Upper lobe of left lung (tissue), 6 donors: ENCODE data around the gene CMSS1. TPM values are rescaled to one million over a fixed set of nuclear protein-coding genes. Genes with fewer than 3 reads are reported as not detected.

Experiments
- ATAC-seq, 2 donors: fragments of 200-7000 bp; cut with Tn5 transposase; one replicate each; pipeline ENCODE4 v1.9.1; 2022; ENCODE audit warnings: mild to moderate bottlenecking in 2 of 2, moderate library complexity in 2 of 2; ENCODE audit not compliant: low FRiP score in 2 of 2
- DNase-seq, 2 donors: peaks; one replicate each; pipeline ENCODE4 v3.0.0-alpha.2; 2019 to 2020
- H3K27ac ChIP-seq, 4 donors: fragments of 200-600 bp; sonication (generic); one replicate each; pipeline ENCODE4 v1.5.1; 2016 to 2019
- H3K27me3 ChIP-seq, 4 donors: fragments of 200-600 bp; sonication (generic); one replicate each; pipeline ENCODE4 v1.5.1; 2017 to 2019
- H3K36me3 ChIP-seq, 4 donors: fragments of 200-600 bp; sonication (generic); one replicate each; pipeline ENCODE4 v1.5.1; 2016 to 2019
- H3K4me1 ChIP-seq, 4 donors: fragments of 200-600 bp; sonication (generic); one replicate each; pipeline ENCODE4 v1.5.1; 2018 to 2019
- H3K4me3 ChIP-seq, 4 donors: fragments of 200-600 bp; sonication (generic); one replicate each; pipeline ENCODE4 v1.5.1; 2017 to 2019; ENCODE audit warnings: mild to moderate bottlenecking in 2 of 4, moderate library complexity in 1 of 4
- H3K9me3 ChIP-seq, 4 donors: fragments of 200-600 bp; sonication (generic); one replicate each; pipeline ENCODE4 v1.5.1; 2018 to 2019
- EP300 ChIP-seq, 4 donors: sonication (generic); formaldehyde crosslinking; IDR thresholded peaks; one replicate each; pipeline ENCODE4 v1.5.1; 2017; ENCODE audit warnings: antibody characterized with exemption in 4 of 4, control low read depth in 2 of 4
- POLR2A ChIP-seq, 4 donors: fragments of 450-650 bp; IDR thresholded peaks; one replicate each; pipeline ENCODE4 v1.5.1; 2016 to 2017; ENCODE audit warnings: antibody characterized with exemption in 4 of 4, mild to moderate bottlenecking in 2 of 4
- POLR2AphosphoS5 ChIP-seq, 2 donors: sonication (generic); formaldehyde crosslinking; IDR thresholded peaks; one replicate each; pipeline ENCODE4 v1.5.1; 2017; ENCODE audit warnings: antibody characterized with exemption in 2 of 2
- WGBS, 2 donors: methylation state at CpG; one replicate each; pipeline ENCODE4 v1.1.5; 2017 to 2018; 5-methylcytosine and 5-hydroxymethylcytosine counted together
- total RNA-seq, 6 donors: library from RNA; depleted of rRNA in 4 of 6; stranded (reverse); fragments of >200 nt in 4 of 6; gene quantifications; one replicate each; pipeline versions ENCODE4 v1.1.0 to v1.2.1, GENCODE V29; 2016 to 2021
- TF ChIP-seq, protein P1 (sequence below), 6 experiments: fragments of 450-650 bp in 4 of 6; fragments of 200-600 bp in 2 of 6; sonication (generic) in 2 of 6; IDR thresholded peaks; one replicate each; pipeline ENCODE4 v1.5.1; 2016 to 2019; ENCODE audit warnings: antibody characterized with exemption in 6 of 6
- donor health status: DM: no; HTN: no; CAD: no; lungs with moderate emphysema.
- donor health status: DM: no; HTN: yes; CAD: no; lungs with severe emphysema.

Gene CMSS1
- total RNA-seq, 6 donors from 2014 or later: 4.0 to 21.1 (median 12.0) TPM

- Histone ChIP-seq H3K4me1 (peaks cover 0 to 6% (median 0%) of the 10 kb centered on the region in 4 donors), H3K27ac (no peak overlapping the region), H3K9me3 (no peaks in the 10 kb centered on the region), H3K27me3 (no peaks in the 10 kb centered on the region), H3K4me3 (no peak overlapping the region), H3K36me3 (no peaks in the 10 kb centered on the region)
- TF ChIP-seq POLR2A (IDR thresholded peaks at IDR 0.05): no peak
- TF ChIP-seq, protein P1, sequence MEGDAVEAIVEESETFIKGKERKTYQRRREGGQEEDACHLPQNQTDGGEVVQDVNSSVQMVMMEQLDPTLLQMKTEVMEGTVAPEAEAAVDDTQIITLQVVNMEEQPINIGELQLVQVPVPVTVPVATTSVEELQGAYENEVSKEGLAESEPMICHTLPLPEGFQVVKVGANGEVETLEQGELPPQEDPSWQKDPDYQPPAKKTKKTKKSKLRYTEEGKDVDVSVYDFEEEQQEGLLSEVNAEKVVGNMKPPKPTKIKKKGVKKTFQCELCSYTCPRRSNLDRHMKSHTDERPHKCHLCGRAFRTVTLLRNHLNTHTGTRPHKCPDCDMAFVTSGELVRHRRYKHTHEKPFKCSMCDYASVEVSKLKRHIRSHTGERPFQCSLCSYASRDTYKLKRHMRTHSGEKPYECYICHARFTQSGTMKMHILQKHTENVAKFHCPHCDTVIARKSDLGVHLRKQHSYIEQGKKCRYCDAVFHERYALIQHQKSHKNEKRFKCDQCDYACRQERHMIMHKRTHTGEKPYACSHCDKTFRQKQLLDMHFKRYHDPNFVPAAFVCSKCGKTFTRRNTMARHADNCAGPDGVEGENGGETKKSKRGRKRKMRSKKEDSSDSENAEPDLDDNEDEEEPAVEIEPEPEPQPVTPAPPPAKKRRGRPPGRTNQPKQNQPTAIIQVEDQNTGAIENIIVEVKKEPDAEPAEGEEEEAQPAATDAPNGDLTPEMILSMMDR (IDR thresholded peaks at IDR 0.05): no peak
- no peak for TF ChIP-seq EP300 (IDR thresholded peaks at IDR 0.05)
- no peak for TF ChIP-seq POLR2AphosphoS5 (IDR thresholded peaks at IDR 0.05)
- no peak for DNase-seq
- no peak for ATAC-seq
- WGBS, 2 donors: 52 to 67% methylated on average over 5 of the region's 5 CpGs
Measured at GRCh38 chr3:99960123-99960878, 142.6 kb downstream of the CMSS1 start.

DNA sequence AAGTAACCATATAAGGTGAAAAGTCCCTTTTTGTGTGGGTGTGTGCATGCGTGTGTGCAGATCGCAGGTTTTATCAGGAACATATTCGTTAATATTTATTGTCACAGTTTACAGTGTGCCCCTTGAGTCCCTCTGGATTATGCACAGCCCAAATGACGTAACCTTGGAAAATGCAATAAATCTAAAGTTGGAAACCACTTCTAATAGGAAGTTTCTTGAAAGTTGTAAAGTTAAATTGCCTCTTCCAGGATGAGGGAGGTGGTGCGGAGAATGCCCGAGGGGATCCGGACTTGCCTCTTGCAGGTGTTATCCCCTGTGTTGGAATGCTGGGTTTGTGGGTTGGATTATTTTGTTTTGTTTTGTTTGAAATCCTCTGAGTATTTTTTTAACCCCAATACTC is 143.3 kb downstream of the CMSS1 start:
- no peak overlapping the region for H3K27ac ChIP-seq

GRCh38 chr3:99961756-99962515 is 144.3 kb downstream of the CMSS1 start:
- H3K27me3 ChIP-seq: no peaks in the 10 kb centered on the region
- 91 to 95% methylated on average over 7 of the region's 7 CpGs for WGBS, 2 donors
- peaks cover 0 to 6% (median 0%) of the 10 kb centered on the region in 4 donors for H3K4me1 ChIP-seq
- H3K36me3 ChIP-seq: no peaks in the 10 kb centered on the region
- H3K4me3 ChIP-seq: no peak overlapping the region
- ATAC-seq (no peak), DNase-seq (no peak)
- H3K9me3 ChIP-seq: no peaks in the 10 kb centered on the region
- no peak overlapping the region for H3K27ac ChIP-seq
- TF ChIP-seq, protein P1 (IDR thresholded peaks at IDR 0.05): no peak
- TF ChIP-seq EP300 (IDR thresholded peaks at IDR 0.05) (no peak), POLR2A (IDR thresholded peaks at IDR 0.05) (no peak), POLR2AphosphoS5 (IDR thresholded peaks at IDR 0.05) (no peak)

More for the DNA sequence above, 143.3 kb downstream of the CMSS1 start:
- TF ChIP-seq, protein P1 (IDR thresholded peaks at IDR 0.05): no peak
- peaks cover 0 to 6% (median 0%) of the 10 kb centered on the region in 4 donors for H3K4me1 ChIP-seq
- no peaks in the 10 kb centered on the region for H3K9me3 ChIP-seq
- no peaks in the 10 kb centered on the region for H3K27me3 ChIP-seq
- no peaks in the 10 kb centered on the region for H3K36me3 ChIP-seq
- ATAC-seq: peak in 1 of 2 donors; percentile 23
- DNase-seq: no peak
- WGBS, 2 donors: 65 to 72% methylated on average over 7 of the region's 7 CpGs
- no peak overlapping the region for H3K4me3 ChIP-seq

GRCh38 chr3:99962703-99963102 is 145.0 kb downstream of the CMSS1 start:
- 83 to 88% methylated on average over 2 of the region's 2 CpGs for WGBS, 2 donors
- Histone ChIP-seq H3K4me1 (peaks cover 0 to 6% (median 0%) of the 10 kb centered on the region in 4 donors), H3K9me3 (no peaks in the 10 kb centered on the region), H3K36me3 (no peaks in the 10 kb centered on the region), H3K4me3 (no peak overlapping the region), H3K27me3 (no peaks in the 10 kb centered on the region), H3K27ac (no peak overlapping the region)
- ATAC-seq (no peak), DNase-seq (no peak)
- TF ChIP-seq, protein P1 (IDR thresholded peaks at IDR 0.05): no peak
- no peak for TF ChIP-seq POLR2A (IDR thresholded peaks at IDR 0.05)
- no peak for TF ChIP-seq POLR2AphosphoS5 (IDR thresholded peaks at IDR 0.05)
- TF ChIP-seq EP300 (IDR thresholded peaks at IDR 0.05): no peak
